MM.1S (cell line): ENCODE measurements around the gene TMEM163.

ENCODE experiments used
- DNase-seq: peaks from one replicate; pipeline ENCODE4 v3.0.0-alpha.2; 2015
- H2AFZ ChIP-seq: fragments of 300-600 bp; sonication (generic); 2 replicates; pipeline ENCODE4 v1.6.0; 2016; ENCODE audit warnings: antibody characterized with exemption, low read length
- H3F3A ChIP-seq: fragments of 300-600 bp; sonication (generic); 2 replicates; pipeline ENCODE4 v1.6.1; 2016; ENCODE audit warnings: mild to moderate bottlenecking, antibody characterized with exemption, low read length, moderate library complexity, mixed read lengths; ENCODE audit not compliant: insufficient read depth
- H3K27ac ChIP-seq: fragments of 300-600 bp; sonication (generic); 2 replicates; pipeline ENCODE4 v1.5.1; 2016; ENCODE audit warnings: mild to moderate bottlenecking, low read length
- H3K27me3 ChIP-seq: fragments of 300-600 bp; sonication (generic); replicated peaks from 2 replicates; pipeline ENCODE4 v1.6.0; 2016; ENCODE audit warnings: low read length; ENCODE audit not compliant: insufficient read depth
- H3K36me3 ChIP-seq: fragments of 300-600 bp; sonication (generic); replicated peaks from 2 replicates; pipeline ENCODE4 v1.6.1; 2016; ENCODE audit warnings: mild to moderate bottlenecking, low read length, mixed read lengths; ENCODE audit not compliant: insufficient read depth
- H3K4me1 ChIP-seq: fragments of 300-600 bp; sonication (generic); 2 replicates; pipeline ENCODE4 v1.6.1; 2016; ENCODE audit warnings: low read length, mixed read lengths
- H3K4me2 ChIP-seq: fragments of 300-600 bp; sonication (generic); 2 replicates; pipeline ENCODE4 v1.6.0; 2016; ENCODE audit warnings: low read depth, low read length
- H3K4me3 ChIP-seq: fragments of 300-600 bp; sonication (generic); 2 replicates; pipeline ENCODE4 v1.5.1; 2016; ENCODE audit warnings: low read length, mixed read lengths
- H3K79me2 ChIP-seq: fragments of 300-600 bp; sonication (generic); 2 replicates; pipeline ENCODE4 v1.6.1; 2016; ENCODE audit warnings: mixed run types, low read length, mixed read lengths
- H3K9ac ChIP-seq: fragments of 300-600 bp; sonication (generic); 2 replicates; pipeline ENCODE4 v1.6.1; 2016; ENCODE audit warnings: low read length, mixed read lengths
- H3K9me2 ChIP-seq: fragments of 300-600 bp; sonication (generic); replicated peaks from 2 replicates; pipeline ENCODE4 v1.6.1; 2016; ENCODE audit warnings: mild to moderate bottlenecking, low read length, mixed read lengths; ENCODE audit not compliant: insufficient read depth
- H3K9me3 ChIP-seq: fragments of 300-600 bp; sonication (generic); replicated peaks from 2 replicates; pipeline ENCODE4 v1.6.1; 2016; ENCODE audit warnings: mild to moderate bottlenecking, low read length, mixed read lengths; ENCODE audit not compliant: insufficient read depth
- H4K20me1 ChIP-seq: fragments of 300-600 bp; sonication (generic); 2 replicates; pipeline ENCODE4 v1.6.1; 2016; ENCODE audit warnings: mild to moderate bottlenecking, low read length, moderate library complexity, mixed read lengths; ENCODE audit not compliant: insufficient read depth
- CTCF ChIP-seq: fragments of 300-600 bp; sonication (generic); IDR thresholded peaks from 2 replicates; pipeline ENCODE4 v1.5.1; 2016; ENCODE audit warnings: antibody characterized with exemption, low read length, mixed read lengths
- EZH2 ChIP-seq: fragments of 300-600 bp; sonication (generic); optimal IDR thresholded peaks from 2 replicates; pipeline ENCODE3; 2017; ENCODE audit warnings: low read depth, mild to moderate bottlenecking, antibody characterized with exemption, low read length, mixed read lengths
- EZH2phosphoT487 ChIP-seq: fragments of 300-600 bp; sonication (generic); IDR thresholded peaks from 2 replicates; pipeline ENCODE4 v1.6.1; 2018; ENCODE audit warnings: antibody characterized with exemption, low read length

Gene TMEM163

GRCh38 chr2:134420259-134420658 is 298.5 kb downstream of the TMEM163 start:
- Histone ChIP-seq H2AFZ (no peak overlapping the region), H3K27ac (no peak overlapping the region), H3K36me3 (0 out of 2 replicates have a peak, but pooled peaks cover 5% of the 10 kb centered on the region), H3K27me3 (no peaks in the 10 kb centered on the region), H3K79me2 (peaks cover 12% of the 10 kb centered on the region), H3K4me3 (no peak overlapping the region), H4K20me1 (no peaks in the 10 kb centered on the region), H3K4me2 (no peak overlapping the region), H3K9ac (no peak overlapping the region), H3K4me1 (no peaks in the 10 kb centered on the region), H3K9me2 (no peaks in the 10 kb centered on the region), H3K9me3 (no peaks in the 10 kb centered on the region), H3F3A (no peaks in the 10 kb centered on the region)
- TF ChIP-seq CTCF (no peak), EZH2phosphoT487 (no peak), EZH2 (no peak)
- DNase-seq = no peak

DNA sequence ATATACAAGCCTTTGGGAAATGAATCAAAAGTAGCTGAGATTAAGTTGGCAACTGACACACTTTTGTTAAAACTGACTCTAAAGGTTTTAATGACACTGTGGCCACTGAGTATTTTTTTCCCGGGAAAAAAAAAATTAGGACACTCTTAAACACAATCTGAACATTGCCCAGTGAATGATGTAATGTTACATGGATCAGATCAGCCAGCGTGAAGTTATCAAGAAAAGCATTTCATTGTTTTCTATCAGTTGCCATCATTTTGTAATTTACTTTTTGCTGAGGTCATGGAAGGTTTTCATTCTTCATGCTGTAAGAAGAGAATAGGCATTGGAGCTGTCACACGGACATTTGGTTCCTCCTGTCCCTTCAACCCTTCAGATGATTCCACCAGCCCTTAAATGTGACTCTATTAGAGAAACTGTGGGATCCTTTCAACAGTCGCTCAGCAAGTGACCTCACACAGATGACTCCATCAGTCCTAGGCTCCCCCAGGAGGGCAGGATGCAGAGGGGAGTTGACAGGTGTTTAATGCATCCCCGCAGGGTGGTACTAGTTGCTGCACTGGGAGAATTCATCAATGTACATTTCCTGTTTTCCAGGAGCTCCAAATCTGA is 300.7 kb downstream of the TMEM163 start:
- TF ChIP-seq EZH2phosphoT487 (no peak), EZH2 (no peak), CTCF (no peak)
- no peak for DNase-seq
- no peak overlapping the region for H3K4me3 ChIP-seq

GRCh38 chr2:134416637-134417036 is 302.2 kb downstream of the TMEM163 start:
- Histone ChIP-seq H3K27me3 (no peaks in the 10 kb centered on the region), H3K9me2 (no peaks in the 10 kb centered on the region)

More for the DNA sequence above, 300.7 kb downstream of the TMEM163 start:
- no peaks in the 10 kb centered on the region for H4K20me1 ChIP-seq
- no peak overlapping the region for H2AFZ ChIP-seq
- H3F3A ChIP-seq = no peaks in the 10 kb centered on the region
- peaks cover 33% of the 10 kb centered on the region for H3K79me2 ChIP-seq
- H3K4me1 ChIP-seq = no peaks in the 10 kb centered on the region
- no peaks in the 10 kb centered on the region for H3K9me2 ChIP-seq
- H3K27ac ChIP-seq = no peak overlapping the region
- H3K27me3 ChIP-seq = no peaks in the 10 kb centered on the region
- H3K9ac ChIP-seq = no peak overlapping the region
- no peak overlapping the region for H3K4me2 ChIP-seq
- peaks cover 4% of the 10 kb centered on the region; the same call in 1 of the 2 replicates for H3K36me3 ChIP-seq
- no peaks in the 10 kb centered on the region for H3K9me3 ChIP-seq

More at GRCh38 chr2:134416637-134417036, 302.2 kb downstream of the TMEM163 start:
- Histone ChIP-seq H3K4me2 (no peak overlapping the region), H3K79me2 (peaks cover 40% of the 10 kb centered on the region), H3K27ac (no peak overlapping the region), H3K36me3 (no peaks in the 10 kb centered on the region; the same call in 1 of the 2 replicates), H4K20me1 (no peaks in the 10 kb centered on the region), H3K4me1 (peaks cover 10% of the 10 kb centered on the region), H2AFZ (no peak overlapping the region), H3K9me3 (no peaks in the 10 kb centered on the region), H3K4me3 (no peak overlapping the region), H3K9ac (no peak overlapping the region), H3F3A (peaks cover 7% of the 10 kb centered on the region; the same call in 1 of the 2 replicates)
- TF ChIP-seq EZH2 (no peak), CTCF (no peak)
- DNase-seq = no peak
